Measurements from ENCODE around the gene HOXC11.

Gene HOXC11

DNA sequence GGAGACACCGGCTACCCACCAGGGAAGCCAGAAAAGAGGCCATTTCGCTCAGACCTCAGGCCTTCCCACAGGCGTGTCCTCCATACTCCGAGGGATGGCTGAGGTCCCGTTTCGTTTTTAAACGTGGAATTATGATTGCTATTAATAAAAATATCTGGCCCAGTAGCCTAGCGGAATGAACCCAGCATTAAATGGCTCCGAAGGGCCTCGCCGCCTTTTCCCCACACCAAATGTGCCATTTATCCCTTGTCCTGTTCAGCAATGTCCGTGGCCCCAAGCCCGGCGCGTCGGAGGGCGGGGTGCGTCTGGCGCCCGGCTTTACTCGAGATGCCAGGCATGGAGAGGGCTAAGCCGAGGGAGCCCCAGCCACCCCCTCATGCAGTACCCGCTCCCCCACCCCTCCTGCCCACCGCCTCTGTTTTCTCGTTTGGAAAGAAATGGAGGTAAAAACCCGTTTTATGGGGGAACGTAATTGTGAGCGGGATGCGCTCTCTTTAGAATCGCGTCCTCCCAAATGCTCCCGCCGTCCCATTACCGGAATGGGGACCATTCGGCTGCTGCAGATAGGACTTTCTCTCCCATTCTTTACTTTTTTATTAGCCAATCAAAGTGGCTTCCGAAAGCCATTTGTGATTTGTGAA is 41.6 kb downstream of the HOXC11 start:
- H3K4me3 ChIP-seq (ENCODE audit: low read depth, low read length) = no peak overlapping the region
- TF ChIP-seq, protein P1, sequence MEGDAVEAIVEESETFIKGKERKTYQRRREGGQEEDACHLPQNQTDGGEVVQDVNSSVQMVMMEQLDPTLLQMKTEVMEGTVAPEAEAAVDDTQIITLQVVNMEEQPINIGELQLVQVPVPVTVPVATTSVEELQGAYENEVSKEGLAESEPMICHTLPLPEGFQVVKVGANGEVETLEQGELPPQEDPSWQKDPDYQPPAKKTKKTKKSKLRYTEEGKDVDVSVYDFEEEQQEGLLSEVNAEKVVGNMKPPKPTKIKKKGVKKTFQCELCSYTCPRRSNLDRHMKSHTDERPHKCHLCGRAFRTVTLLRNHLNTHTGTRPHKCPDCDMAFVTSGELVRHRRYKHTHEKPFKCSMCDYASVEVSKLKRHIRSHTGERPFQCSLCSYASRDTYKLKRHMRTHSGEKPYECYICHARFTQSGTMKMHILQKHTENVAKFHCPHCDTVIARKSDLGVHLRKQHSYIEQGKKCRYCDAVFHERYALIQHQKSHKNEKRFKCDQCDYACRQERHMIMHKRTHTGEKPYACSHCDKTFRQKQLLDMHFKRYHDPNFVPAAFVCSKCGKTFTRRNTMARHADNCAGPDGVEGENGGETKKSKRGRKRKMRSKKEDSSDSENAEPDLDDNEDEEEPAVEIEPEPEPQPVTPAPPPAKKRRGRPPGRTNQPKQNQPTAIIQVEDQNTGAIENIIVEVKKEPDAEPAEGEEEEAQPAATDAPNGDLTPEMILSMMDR (IDR thresholded peaks at IDR 0.05; ENCODE audit: low read depth, low read length) = no peak

DNA sequence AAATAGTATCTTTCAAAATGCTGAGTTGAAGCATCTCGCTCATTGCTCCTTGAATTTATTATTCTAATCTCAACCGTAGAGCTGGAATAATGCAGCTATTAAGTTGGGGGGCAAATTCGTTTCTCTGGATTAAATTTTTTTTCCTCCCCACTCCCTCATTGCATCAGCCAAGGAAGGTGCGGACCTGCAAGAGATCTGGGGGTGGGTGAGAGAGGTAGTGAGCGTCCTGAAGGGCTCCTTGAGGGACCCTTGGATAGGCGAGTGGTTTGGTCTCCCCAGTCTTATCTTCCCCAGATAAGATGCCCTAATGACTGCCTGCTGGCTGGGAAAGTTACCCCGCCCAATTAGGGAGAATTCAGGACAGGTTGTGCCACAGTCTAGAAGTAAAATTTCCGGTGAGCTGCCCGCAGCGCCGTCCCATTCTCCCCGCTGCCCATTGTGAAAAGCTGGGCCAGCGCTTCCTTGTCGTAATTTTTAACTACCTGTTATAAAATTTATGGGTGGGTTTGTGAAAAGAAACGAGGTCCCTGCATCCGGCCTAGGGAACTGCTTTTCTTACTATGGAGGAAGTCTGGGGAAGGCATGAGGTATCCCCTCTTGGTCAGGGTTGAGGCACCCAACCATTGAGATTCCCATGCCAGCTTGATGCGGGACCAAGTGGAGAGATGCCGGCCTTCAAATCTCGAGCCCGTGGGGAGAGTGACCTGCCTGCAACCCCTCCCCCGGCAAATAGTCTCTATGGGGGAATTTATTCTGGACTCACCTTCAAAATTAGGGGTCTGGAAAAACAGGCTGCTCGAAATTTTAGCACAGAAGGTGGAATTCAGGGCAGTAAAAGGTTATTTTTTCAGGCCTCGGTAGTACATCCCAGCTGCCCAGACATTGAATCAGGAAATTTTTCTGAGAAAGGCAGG is 42.3 kb downstream of the HOXC11 start:
- H3K4me3 ChIP-seq (ENCODE audit: low read depth, low read length) = no peak overlapping the region
- TF ChIP-seq, protein P1 (IDR thresholded peaks at IDR 0.05; ENCODE audit: low read depth, low read length) = no peak

DNA sequence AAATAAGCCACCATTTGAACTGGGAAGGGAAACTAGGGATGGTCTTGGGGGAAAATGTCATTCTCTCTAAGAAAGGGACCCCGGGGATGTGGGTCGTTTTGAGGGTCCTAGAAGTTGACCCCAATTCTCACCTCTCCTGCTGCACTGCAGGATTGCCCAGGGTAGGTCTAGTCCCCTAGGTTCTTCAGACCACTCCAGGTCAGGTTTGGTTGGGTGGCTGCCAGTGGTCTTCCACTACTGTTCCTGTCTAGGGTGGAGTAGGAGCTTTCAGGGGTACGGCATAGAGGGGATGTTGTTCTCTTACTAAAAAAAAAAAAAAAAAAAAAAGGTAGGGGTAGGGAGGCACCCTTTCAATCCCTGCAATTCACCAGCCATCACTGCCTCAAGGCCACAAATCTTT is 43.1 kb downstream of the HOXC11 start:
- H3K4me3 ChIP-seq (ENCODE audit: low read depth, low read length) = no peak overlapping the region
- TF ChIP-seq, protein P1 (IDR thresholded peaks at IDR 0.05; ENCODE audit: low read depth, low read length) = no peak

DNA sequence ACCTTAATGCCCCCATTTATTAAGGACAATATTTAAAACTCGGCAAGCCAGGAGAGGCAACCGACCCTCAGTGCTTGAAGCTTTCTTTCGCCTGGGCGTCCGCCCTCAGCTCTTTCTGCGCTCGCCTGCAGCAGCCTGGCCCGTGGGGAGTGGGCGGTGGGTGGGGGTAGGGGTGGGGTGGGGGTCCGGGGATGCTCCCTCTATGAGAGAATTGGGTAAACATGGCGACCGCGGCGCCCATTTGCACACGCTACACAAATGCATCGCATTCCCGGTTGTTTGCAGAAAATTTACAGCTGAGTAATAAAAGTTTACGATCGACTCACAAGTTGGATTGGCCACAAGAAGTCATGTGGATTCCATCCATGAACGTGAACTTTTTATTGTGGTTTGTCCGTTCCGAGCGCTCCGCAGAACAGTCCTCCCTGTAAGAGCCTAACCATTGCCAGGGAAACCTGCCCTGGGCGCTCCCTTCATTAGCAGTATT is 43.6 kb downstream of the HOXC11 start:
- TF ChIP-seq, protein P1 (IDR thresholded peaks at IDR 0.05; ENCODE audit: low read depth, low read length) = no peak

DNA sequence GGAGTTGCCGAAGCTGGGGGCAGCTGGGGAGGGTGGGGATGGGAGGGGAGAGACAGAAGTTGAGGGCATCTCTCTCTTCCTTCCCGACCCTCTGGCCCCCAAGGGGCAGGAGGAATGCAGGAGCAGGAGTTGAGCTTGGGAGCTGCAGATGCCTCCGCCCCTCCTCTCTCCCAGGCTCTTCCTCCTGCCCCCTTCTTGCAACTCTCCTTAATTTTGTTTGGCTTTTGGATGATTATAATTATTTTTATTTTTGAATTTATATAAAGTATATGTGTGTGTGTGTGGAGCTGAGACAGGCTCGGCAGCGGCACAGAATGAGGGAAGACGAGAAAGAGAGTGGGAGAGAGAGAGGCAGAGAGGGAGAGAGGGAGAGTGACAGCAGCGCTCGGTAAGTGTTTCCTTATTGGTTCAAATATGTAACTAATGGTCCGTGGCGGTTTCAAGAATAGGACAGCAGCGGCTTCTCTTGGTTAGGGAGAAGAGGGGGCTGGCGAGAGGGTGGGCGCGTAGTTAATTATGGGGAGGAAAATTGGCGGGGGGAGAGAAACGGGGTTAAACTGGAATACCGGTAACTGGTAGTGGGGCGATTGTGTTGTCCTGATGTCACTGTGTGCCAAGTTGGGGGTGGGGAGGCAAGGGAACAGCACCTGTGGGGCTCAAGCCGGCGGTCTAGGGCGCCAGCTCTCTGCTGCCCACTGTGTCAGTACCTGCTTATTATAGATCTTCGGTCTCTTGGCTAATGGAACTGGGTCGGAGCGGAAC is 44.3 kb downstream of the HOXC11 start:
- TF ChIP-seq, protein P1 (IDR thresholded peaks at IDR 0.05; ENCODE audit: low read depth, low read length) = no peak
- H3K4me3 ChIP-seq (ENCODE audit: low read depth, low read length) = no peak overlapping the region

More for the DNA sequence above, 43.6 kb downstream of the HOXC11 start:
- H3K4me3 ChIP-seq (ENCODE audit: low read depth, low read length) = no peak overlapping the region

DNA sequence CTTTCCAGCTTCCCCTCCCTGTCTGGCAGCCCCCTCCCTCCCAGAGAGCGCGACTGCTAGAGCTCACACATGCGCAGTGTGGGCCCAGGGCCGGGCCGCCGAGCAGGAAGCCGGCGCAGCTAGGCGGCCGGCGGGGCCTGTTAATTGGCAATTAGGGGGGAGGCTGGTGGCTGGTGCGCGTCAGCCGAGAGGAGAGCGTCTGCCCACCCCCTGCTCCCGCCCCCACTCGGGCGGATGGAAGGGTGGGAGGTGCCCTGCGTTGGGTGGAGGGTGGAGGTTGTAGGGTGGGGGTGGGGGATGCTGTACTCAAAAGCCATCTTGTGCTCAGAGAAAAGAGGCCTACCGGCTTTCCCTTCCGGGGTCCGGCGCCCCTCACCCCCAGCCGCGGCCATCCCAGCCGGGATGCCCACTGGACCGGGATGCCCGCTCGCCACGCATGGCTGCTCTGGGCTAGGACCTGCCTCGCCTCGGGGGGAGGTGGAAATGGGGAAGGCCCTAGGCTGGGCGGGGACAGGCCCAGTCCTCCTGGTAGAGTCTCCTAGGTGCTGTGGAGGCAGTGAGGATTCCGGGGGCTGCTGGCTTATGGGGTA is 45.0 kb downstream of the HOXC11 start:
- TF ChIP-seq, protein P1 (IDR thresholded peaks at IDR 0.05; ENCODE audit: low read depth, low read length) = no peak
- H3K4me3 ChIP-seq (ENCODE audit: low read depth, low read length) = no peak overlapping the region

Measured in WI38 (cell line).